Lower leg skin (tissue), 4 donors: ENCODE measurements around the gene COBL. TPM values are rescaled to one million over a fixed set of nuclear protein-coding genes. Genes with fewer than 3 reads are reported as not detected.
A peak's percentile ranks its signal among the peaks of the same experiment; 100 is the strongest.
"Not testable (repeated sequence)": the region's sequence is repeated elsewhere in the genome, so short reads cannot be mapped to it uniquely, and the experiment has no call there.

ENCODE experiments used
- DNase-seq, 2 donors: peaks; one replicate each; pipeline ENCODE4 v3.0.0-alpha.2; 2019; ENCODE audit warnings: low spot score in 2 of 2
- H3K4me3 ChIP-seq: fragments of 200-600 bp; sonication (generic); 2 replicates; pipeline ENCODE4 v1.5.1; 2017; ENCODE audit warnings: mild to moderate bottlenecking, low read depth; ENCODE audit not compliant: poor library complexity, severe bottlenecking
- CTCF ChIP-seq, 3 donors: fragments of 450-650 bp; IDR thresholded peaks; one replicate each; pipeline ENCODE4 v1.5.1; 2016; ENCODE audit warnings: antibody characterized with exemption in 3 of 3, mild to moderate bottlenecking in 3 of 3, moderate library complexity in 2 of 3
- POLR2A ChIP-seq, 2 donors: fragments of 450-650 bp; IDR thresholded peaks; one replicate each; pipeline ENCODE4 v1.6.1; 2016 to 2017; ENCODE audit warnings: antibody characterized with exemption in 2 of 2, mild to moderate bottlenecking in 1 of 2, moderate library complexity in 1 of 2
- WGBS, 2 donors: methylation state at CpG; one replicate each; pipeline ENCODE4 v1.1.5; 2018; 5-methylcytosine and 5-hydroxymethylcytosine counted together
- intact Hi-C: fragments of 100-400 bp; cut with DNase I; formaldehyde crosslinking; loops from one replicate; pipeline ENCODE4 v1.15.0; 2023; ENCODE audit warnings: low total_unique reads
- total RNA-seq, 4 donors: library from RNA; depleted of rRNA; stranded (reverse); fragments of >200 nt; gene quantifications; one replicate each; pipeline ENCODE4 v1.1.0, GENCODE V29; 2016

COBL gene
- total RNA-seq, 4 donors from 2014 or later = 40.2 to 94.1 (median 66.5) TPM

- TF ChIP-seq CTCF (IDR thresholded peaks at IDR 0.05) = no peak
- TF ChIP-seq POLR2A (IDR thresholded peaks at IDR 0.05) = no peak
Observed at GRCh38 chr7:51219261-51219988, 97.2 kb downstream of the COBL start.

GRCh38 chr7:51217804-51218203 is 98.8 kb downstream of the COBL start:
- TF ChIP-seq CTCF (IDR thresholded peaks at IDR 0.05) = no peak
- no peak for TF ChIP-seq POLR2A (IDR thresholded peaks at IDR 0.05)
- DNase-seq = peak in 1 of 2 donors; percentile 78
- intact Hi-C loops = no loop called here
- WGBS, 2 donors = 90 to 94% methylated on average over 6 of the region's 6 CpGs
- H3K4me3 ChIP-seq = no peak overlapping the region

More at GRCh38 chr7:51219261-51219988, 97.2 kb downstream of the COBL start:
- intact Hi-C loops = no loop called here
- peak in 1 of 2 donors; percentile 59 for DNase-seq
- no peak overlapping the region for H3K4me3 ChIP-seq
- 83 to 85% methylated on average over 18 of the region's 18 CpGs for WGBS, 2 donors

- H3K4me3 ChIP-seq = no peak overlapping the region
- WGBS, 2 donors = 97 to 98% methylated on average over 7 of the region's 7 CpGs
- intact Hi-C loops = no loop called here
- TF ChIP-seq CTCF (IDR thresholded peaks at IDR 0.05) = no peak
- no peak for TF ChIP-seq POLR2A (IDR thresholded peaks at IDR 0.05)
- no peak for DNase-seq
Observed at GRCh38 chr7:51214098-51214497, 102.5 kb downstream of the COBL start.

DNA sequence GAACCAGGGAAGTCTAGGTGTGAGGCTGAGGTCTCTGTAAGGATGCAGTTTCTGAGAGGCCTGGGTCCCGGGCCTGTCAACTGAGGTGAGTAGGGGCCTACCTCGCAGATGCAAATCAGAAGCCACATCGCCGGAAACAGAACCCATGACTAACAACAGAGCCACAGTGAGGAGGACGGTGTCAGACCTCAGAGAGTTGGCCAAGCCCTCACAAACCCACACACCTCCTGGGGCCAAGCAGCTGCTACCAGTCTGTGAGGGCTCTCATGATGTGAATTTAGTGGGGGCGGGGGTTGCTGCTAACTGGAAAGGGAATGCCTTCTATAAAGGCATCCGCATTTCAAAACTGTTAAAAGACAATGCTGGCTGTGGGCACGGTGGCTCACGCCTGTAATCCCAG is 103.0 kb downstream of the COBL start:
- DNase-seq = no peak
- TF ChIP-seq POLR2A (IDR thresholded peaks at IDR 0.05) = no peak
- TF ChIP-seq CTCF (IDR thresholded peaks at IDR 0.05) = no peak
- no peak overlapping the region for H3K4me3 ChIP-seq
- intact Hi-C loops = no loop called here
- 94 to 95% methylated on average over 9 of the region's 9 CpGs for WGBS, 2 donors

DNA sequence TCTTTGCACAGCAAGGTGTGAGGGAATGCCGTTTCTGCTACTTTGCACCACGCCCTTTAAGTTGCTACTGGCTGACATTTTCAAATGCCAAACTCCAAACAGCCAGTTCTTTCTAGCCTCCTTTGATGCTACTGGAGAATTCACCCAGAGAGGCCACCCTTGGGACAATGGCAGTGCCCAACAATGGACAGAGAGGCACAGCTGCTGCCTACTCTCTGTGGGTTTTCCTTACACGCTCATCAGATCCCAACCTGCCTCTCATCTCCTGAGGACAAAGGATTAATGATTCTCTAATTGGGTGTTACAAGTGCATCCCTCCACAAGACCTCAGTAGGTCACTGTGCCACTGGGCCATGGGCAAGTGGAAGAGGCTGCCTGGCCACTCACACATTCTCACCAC is 105.8 kb downstream of the COBL start:
- no peak for DNase-seq
- intact Hi-C loops = no loop called here
- no peak overlapping the region for H3K4me3 ChIP-seq
- TF ChIP-seq POLR2A (IDR thresholded peaks at IDR 0.05) (no peak), CTCF (IDR thresholded peaks at IDR 0.05) (no peak)
- WGBS, 2 donors = 89 to 90% methylated on average over 3 of the region's 3 CpGs

- no peak overlapping the region for H3K4me3 ChIP-seq
- 91 to 93% methylated on average over 6 of the region's 6 CpGs for WGBS, 2 donors
- no peak for TF ChIP-seq POLR2A (IDR thresholded peaks at IDR 0.05)
- no peak for TF ChIP-seq CTCF (IDR thresholded peaks at IDR 0.05)
- DNase-seq = no peak
- intact Hi-C loops = no loop called here
Observed at GRCh38 chr7:51209426-51209825, 107.2 kb downstream of the COBL start.

DNA sequence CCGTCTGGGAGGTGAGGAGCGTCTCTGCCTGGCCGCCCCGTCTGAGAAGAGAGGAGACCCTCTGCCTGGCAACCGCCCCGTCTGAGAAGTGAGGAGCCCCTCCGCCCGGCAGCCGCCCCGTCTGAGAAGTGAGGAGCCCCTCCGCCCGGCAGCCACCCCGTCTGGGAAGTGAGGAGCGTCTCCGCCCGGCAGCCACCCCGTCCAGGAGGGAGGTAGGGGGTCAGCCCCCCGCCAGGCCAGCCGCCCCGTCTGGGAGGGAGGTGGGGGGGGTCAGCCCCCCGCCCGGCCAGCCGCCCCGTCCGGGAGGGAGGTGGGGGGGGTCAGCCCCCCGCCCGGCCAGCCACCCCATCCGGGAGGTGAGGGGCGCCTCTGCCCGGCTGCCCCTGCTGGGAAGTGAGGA is 108.5 kb downstream of the COBL start:
- H3K4me3 ChIP-seq, intact Hi-C loops, DNase-seq: not testable (repeated sequence)
- 97 to 100% methylated on average over 4 to 12 of the region's 30 CpGs for WGBS, 2 donors
